Right lobe of liver (tissue), 6 donors: ENCODE measurements around the gene PIP5K1B. TPM values are rescaled to one million over a fixed set of nuclear protein-coding genes. Genes with fewer than 3 reads are reported as not detected.

ENCODE experiments used
- ATAC-seq, 4 donors: fragments of 200-7000 bp; cut with Tn5 transposase; one replicate each; pipeline ENCODE4 v1.9.1; 2020; ENCODE audit warnings: mild to moderate bottlenecking in 4 of 4, moderate library complexity in 4 of 4
- DNase-seq, 3 donors: peaks; one replicate each; pipeline ENCODE4 v3.0.0-alpha.2; 2020
- H3K27ac ChIP-seq, 3 donors: fragments of 200-600 bp; one replicate each; pipeline ENCODE4 v1.8.0; 2022
- H3K27me3 ChIP-seq, 2 donors: fragments of 200-600 bp; one replicate each; pipeline ENCODE4 v1.8.0; 2022
- H3K36me3 ChIP-seq, 4 donors: fragments of 200-600 bp; sonication (generic) in 1 of 4; one replicate each; pipeline versions ENCODE4 v1.5.1 to v1.8.0; 2017 to 2022; ENCODE audit warnings: control low read depth in 1 of 4
- H3K4me1 ChIP-seq, 4 donors: fragments of 200-600 bp; sonication (generic) in 1 of 4; one replicate each; pipeline versions ENCODE4 v1.5.1 to v1.8.0; 2017 to 2022; ENCODE audit warnings: control low read depth in 1 of 4
- H3K4me3 ChIP-seq, 3 donors: fragments of 200-600 bp; one replicate each; pipeline ENCODE4 v1.8.0; 2022
- H3K9me3 ChIP-seq, 4 donors: fragments of 200-600 bp; sonication (generic) in 1 of 4; one replicate each; pipeline versions ENCODE4 v1.5.1 to v1.8.0; 2017 to 2022; ENCODE audit warnings: control low read depth in 1 of 4
- CTCF ChIP-seq, 4 donors: fragments of 200-600 bp in 3 of 4; fragments of 450-650 bp in 1 of 4; IDR thresholded peaks; one replicate each; pipeline versions ENCODE4 v1.5.1 to v1.8.0; 2016 to 2022; ENCODE audit warnings: antibody characterized with exemption in 4 of 4, mild to moderate bottlenecking in 2 of 4
- POLR2A ChIP-seq: fragments of 450-650 bp; IDR thresholded peaks from one replicate; pipeline ENCODE4 v1.6.1; 2017; ENCODE audit warnings: antibody characterized with exemption, mild to moderate bottlenecking
- WGBS: methylation state at CpG from one replicate; pipeline ENCODE4 v1.1.6; 2018; ENCODE audit warnings: low coverage, low lambda C conversion rate; ENCODE audit not compliant: insufficient coverage; ENCODE audit errors: missing lambda C conversion rate; 5-methylcytosine and 5-hydroxymethylcytosine counted together
- intact Hi-C, 2 donors: fragments of 100-400 bp; cut with DNase I; formaldehyde crosslinking; loops; one replicate each; pipeline versions ENCODE4 v1.11.2 to v1.14.1; 2022
- total RNA-seq, 6 experiments: library from RNA; depleted of rRNA in 2 of 6; stranded (reverse); fragments of >200 nt in 2 of 6; fragmentation: NEBNext Ultra II Directional in 3 of 6; extraction: Animal tissue kit (Norgen Biotek cat#: 25700) in 3 of 6; gene quantifications; one replicate each; pipeline versions ENCODE4 v1.1.0 to v1.2.4, GENCODE V29; 2016 to 2023
- donor health status: DM: no; HTN: yes; CAD: no.
- donor health status: DM: no; HTN: no; CAD: no.
- donor health status: DM: no; HTN: no; CAD: no.
- donor health status: DM: no; HTN: yes; CAD: no.
- donor health status: DM: no; HTN: yes; CAD: no.

Gene PIP5K1B
- total RNA-seq, 6 experiments from 2014 or later: 0.27 to 0.71 TPM; not detected in 4

GRCh38 chr9:68978066-68978465, 273.0 kb downstream of the PIP5K1B start:
- Histone ChIP-seq H3K4me1 (no peaks in the 10 kb centered on the region), H3K27me3 (no peaks in the 10 kb centered on the region), H3K4me3 (no peak overlapping the region), H3K27ac (no peak overlapping the region), H3K36me3 (no peaks in the 10 kb centered on the region), H3K9me3 (no peaks in the 10 kb centered on the region)
- intact Hi-C loops: no loop called here
- ATAC-seq (peak in 2 of 4 donors; percentile 36 to 43), DNase-seq (no peak)
- WGBS: 70% methylated on average over 4 of the region's 4 CpGs
- TF ChIP-seq CTCF (IDR thresholded peaks at IDR 0.05) (no peak), POLR2A (no peak)

- DNase-seq (no peak), ATAC-seq (no peak)
- H3K27ac ChIP-seq: no peak overlapping the region
- no peaks in the 10 kb centered on the region for H3K36me3 ChIP-seq
- no peak overlapping the region for H3K4me3 ChIP-seq
- H3K27me3 ChIP-seq: no peaks in the 10 kb centered on the region
- TF ChIP-seq CTCF (IDR thresholded peaks at IDR 0.05) (no peak), POLR2A (no peak)
- 62% methylated on average over 3 of the region's 3 CpGs for WGBS
- no peaks in the 10 kb centered on the region for H3K4me1 ChIP-seq
- H3K9me3 ChIP-seq: no peaks in the 10 kb centered on the region
- intact Hi-C loops: no loop called here
Measured at GRCh38 chr9:68978501-68978900, 273.5 kb downstream of the PIP5K1B start.

GRCh38 chr9:68979538-68980314, 274.7 kb downstream of the PIP5K1B start:
- intact Hi-C loops: no loop called here
- 48% methylated on average over 2 of the region's 9 CpGs for WGBS
- no peaks in the 10 kb centered on the region for H3K36me3 ChIP-seq
- no peak overlapping the region for H3K27ac ChIP-seq
- TF ChIP-seq CTCF (IDR thresholded peaks at IDR 0.05) (no peak), POLR2A (no peak)
- no peaks in the 10 kb centered on the region for H3K4me1 ChIP-seq
- ATAC-seq (peak in 2 of 4 donors; percentile 23 to 27), DNase-seq (no peak)
- H3K27me3 ChIP-seq: no peaks in the 10 kb centered on the region
- H3K9me3 ChIP-seq: no peaks in the 10 kb centered on the region
- H3K4me3 ChIP-seq: no peak overlapping the region

GRCh38 chr9:68980341-68980914, 275.4 kb downstream of the PIP5K1B start:
- TF ChIP-seq CTCF (IDR thresholded peaks at IDR 0.05) (no peak), POLR2A (no peak)
- H3K36me3 ChIP-seq: no peaks in the 10 kb centered on the region
- H3K9me3 ChIP-seq: no peaks in the 10 kb centered on the region
- intact Hi-C loops: no loop called here
- ATAC-seq: peak in 2 of 4 donors; percentile 24 to 38
- WGBS: 59% methylated on average over 3 of the region's 3 CpGs
- no peaks in the 10 kb centered on the region for H3K4me1 ChIP-seq
- no peak overlapping the region for H3K4me3 ChIP-seq
- H3K27ac ChIP-seq: no peak overlapping the region
- no peak for DNase-seq
- no peaks in the 10 kb centered on the region for H3K27me3 ChIP-seq
